Liver (tissue), 9 donors: Measurements from ENCODE around the gene TTBK1. TPM values are rescaled to one million over a fixed set of nuclear protein-coding genes. Genes with fewer than 3 reads are reported as not detected.

Experiments
- DNase-seq: peaks from one replicate; pipeline ENCODE4 v3.0.0-alpha.2; 2017; ENCODE audit warnings: low spot score
- H3K27ac ChIP-seq, 2 donors: one replicate each; pipeline ENCODE4 v1.7.0; 2013; ENCODE audit warnings: inconsistent platforms in 2 of 2, low read length in 2 of 2, control low read depth in 1 of 2, low read depth in 1 of 2, mild to moderate bottlenecking in 1 of 2
- H3K27me3 ChIP-seq, 4 donors: one replicate each; pipeline versions ENCODE4 v1.6.1 to v1.7.0; 2013; ENCODE audit warnings: low read length in 3 of 4, inconsistent platforms in 1 of 4, mild to moderate bottlenecking in 1 of 4, moderate library complexity in 1 of 4; ENCODE audit not compliant: control insufficient read depth in 4 of 4, insufficient read depth in 4 of 4
- H3K36me3 ChIP-seq, 4 donors: one replicate each; pipeline versions ENCODE4 v1.6.1 to v1.7.0; 2013; ENCODE audit warnings: low read length in 3 of 4, mild to moderate bottlenecking in 3 of 4, low read depth in 1 of 4, moderate library complexity in 1 of 4; ENCODE audit not compliant: control insufficient read depth in 4 of 4, insufficient read depth in 3 of 4
- H3K4me1 ChIP-seq, 4 donors: one replicate each; pipeline versions ENCODE4 v1.6.1 to v1.7.0; 2013; ENCODE audit warnings: low read length in 3 of 4, mild to moderate bottlenecking in 3 of 4, moderate library complexity in 1 of 4; ENCODE audit not compliant: control insufficient read depth in 4 of 4, insufficient read depth in 4 of 4
- H3K4me3 ChIP-seq, 3 donors: one replicate each; pipeline versions ENCODE4 v1.6.1 to v1.7.0; 2013; ENCODE audit warnings: low read length in 3 of 3, control low read depth in 1 of 3, low read depth in 1 of 3, mild to moderate bottlenecking in 1 of 3
- H3K9ac ChIP-seq, 2 donors: one replicate each; pipeline ENCODE4 v1.7.0; 2013; ENCODE audit warnings: low read length in 2 of 2, mild to moderate bottlenecking in 2 of 2, moderate library complexity in 2 of 2, control low read depth in 1 of 2, low read depth in 1 of 2
- H3K9me3 ChIP-seq, 4 donors: one replicate each; pipeline versions ENCODE4 v1.6.1 to v1.7.0; 2013; ENCODE audit warnings: low read length in 3 of 4; ENCODE audit not compliant: control insufficient read depth in 4 of 4
- ATF3 ChIP-seq: IDR thresholded peaks from 2 replicates; pipeline ENCODE4 v1.6.1; 2016; ENCODE audit warnings: antibody characterized with exemption
- CTCF ChIP-seq: fragments of 150-350 bp; IDR thresholded peaks from 2 replicates; pipeline ENCODE4 v1.5.1; 2017; ENCODE audit warnings: improper control_type of control experiment, low read depth, low read length; ENCODE audit not compliant: missing input control
- EGR1 ChIP-seq, 2 donors: IDR thresholded peaks; 2 replicates each; pipeline ENCODE4 v1.6.1; 2016 to 2018; ENCODE audit warnings: antibody characterized with exemption in 2 of 2, low read depth in 2 of 2
- FOXA1 ChIP-seq: IDR thresholded peaks from 2 replicates; pipeline ENCODE4 v1.6.1; 2016; ENCODE audit warnings: antibody characterized with exemption
- FOXA2 ChIP-seq: IDR thresholded peaks from 2 replicates; pipeline ENCODE4 v1.6.1; 2016; ENCODE audit warnings: antibody characterized with exemption
- GABPA ChIP-seq, 2 donors: IDR thresholded peaks in 1 of 2; conservative IDR thresholded peaks in 1 of 2; 2 replicates each; pipeline ENCODE4 v1.6.1; 2016; ENCODE audit warnings: antibody characterized with exemption in 2 of 2, mild to moderate bottlenecking in 1 of 2, moderate library complexity in 1 of 2
- HNF4A ChIP-seq, 2 donors: conservative IDR thresholded peaks; 2 replicates each; pipeline ENCODE4 v1.6.1; 2016; ENCODE audit warnings: antibody characterized with exemption in 2 of 2, mild to moderate bottlenecking in 2 of 2
- HNF4G ChIP-seq: IDR thresholded peaks from 2 replicates; pipeline ENCODE4 v1.6.1; 2016; ENCODE audit warnings: antibody characterized with exemption
- JUND ChIP-seq, 2 donors: IDR thresholded peaks; 2 replicates each; pipeline ENCODE4 v1.6.1; 2016; ENCODE audit warnings: antibody characterized with exemption in 2 of 2
- MAX ChIP-seq: IDR thresholded peaks from 2 replicates; pipeline ENCODE4 v1.6.1; 2016; ENCODE audit warnings: antibody characterized with exemption
- NR2F2 ChIP-seq: IDR thresholded peaks from 2 replicates; pipeline ENCODE4 v1.6.1; 2016; ENCODE audit warnings: antibody characterized with exemption
- RAD21 ChIP-seq, 2 donors: IDR thresholded peaks; 2 replicates each; pipeline ENCODE4 v1.6.1; 2016; ENCODE audit warnings: antibody characterized with exemption in 2 of 2, mild to moderate bottlenecking in 2 of 2
- REST ChIP-seq: IDR thresholded peaks from 2 replicates; pipeline ENCODE4 v1.6.1; 2016; ENCODE audit warnings: antibody characterized with exemption, mild to moderate bottlenecking
- RXRA ChIP-seq, 2 donors: IDR thresholded peaks; 2 replicates each; pipeline ENCODE4 v1.6.1; 2017 to 2018; ENCODE audit warnings: antibody characterized with exemption in 2 of 2, mild to moderate bottlenecking in 1 of 2
- SP1 ChIP-seq: IDR thresholded peaks from 2 replicates; pipeline ENCODE4 v1.6.1; 2018; ENCODE audit warnings: antibody characterized with exemption, mild to moderate bottlenecking
- TAF1 ChIP-seq: conservative IDR thresholded peaks from 2 replicates; pipeline ENCODE4 v1.6.1; 2016; ENCODE audit warnings: antibody characterized with exemption, mild to moderate bottlenecking
- YY1 ChIP-seq: IDR thresholded peaks from 2 replicates; pipeline ENCODE4 v1.6.1; 2016; ENCODE audit warnings: antibody characterized with exemption, mild to moderate bottlenecking
- ZBTB33 ChIP-seq: IDR thresholded peaks from 2 replicates; pipeline ENCODE4 v1.6.1; 2016; ENCODE audit warnings: antibody characterized with exemption
- WGBS: extraction: QIAGEN DNeasy Blood & Tissue Kit; methylation state at CpG from one replicate; pipeline ENCODE4 v1.1.7; 2013; 5-methylcytosine and 5-hydroxymethylcytosine counted together
- polyA plus RNA-seq, 2 donors: library from polyadenylated mRNA; stranded (reverse) in 1 of 2; unstranded in 1 of 2; fragments of 200-250 nt in 1 of 2; fragments of >200 nt in 1 of 2; fragmentation: Nextera tagmentation in 1 of 2; extraction: Ambion mirVana in 1 of 2; gene quantifications; one replicate each; pipeline versions ENCODE4 v1.2.1 to v1.2.3, GENCODE V29; 2013 to 2015
- total RNA-seq, 2 donors: library from RNA; depleted of rRNA; stranded (reverse); fragments of >200 nt; gene quantifications; one replicate each; pipeline ENCODE4 v1.2.3, GENCODE V29; 2014
- donor health status: healthy.
- donor health status: healthy.
- donor health status: healthy.
- donor health status: healthy.
- donor health status: healthy.

Gene TTBK1
- total and polyA plus RNA-seq, 4 donors, result 0.14 to 1.2 (median 0.44) TPM

DNA sequence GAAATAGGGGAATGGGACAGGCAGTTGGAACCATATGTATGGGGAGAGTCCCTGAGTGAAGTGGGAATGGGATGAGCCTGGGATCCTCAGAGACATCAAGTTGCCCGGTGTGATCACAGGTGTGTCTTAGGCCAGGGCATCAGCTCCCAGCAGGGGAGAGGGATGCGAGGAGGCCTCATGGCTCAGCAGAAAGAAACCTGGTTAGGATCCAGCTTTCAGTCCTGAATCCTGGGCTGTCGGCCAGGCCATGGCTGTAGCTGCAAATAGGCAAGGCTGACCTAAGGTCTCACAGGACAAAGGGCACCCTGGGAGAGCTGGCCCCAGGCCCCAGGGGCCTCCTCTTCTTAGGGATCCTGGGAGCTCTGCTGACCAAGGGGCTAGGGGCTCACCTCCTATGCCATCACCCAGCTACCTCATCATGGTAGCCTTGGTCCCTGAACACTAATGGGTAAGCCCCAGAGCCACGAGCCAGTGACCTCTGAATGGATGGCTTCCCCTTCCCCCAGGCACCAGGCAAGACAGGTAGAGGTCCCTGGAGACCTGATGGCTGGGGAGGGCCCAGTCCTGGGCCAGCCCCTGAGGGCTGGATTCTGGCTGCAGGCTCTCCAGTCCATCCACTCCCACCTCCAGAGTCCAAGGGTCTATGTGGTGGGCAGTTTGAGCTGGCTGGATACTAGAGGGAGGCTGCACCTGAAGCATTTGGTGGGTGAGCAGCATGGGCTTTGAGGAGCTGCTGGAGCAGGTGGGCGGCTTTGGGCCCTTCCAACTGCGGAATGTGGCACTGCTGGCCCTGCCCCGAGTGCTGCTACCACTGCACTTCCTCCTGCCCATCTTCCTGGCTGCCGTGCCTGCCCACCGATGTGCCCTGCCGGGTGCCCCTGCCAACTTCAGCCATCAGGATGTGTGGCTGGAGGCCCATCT lies 54.6 kb downstream of the TTBK1 start, which contains the start of gene SLC22A7:
Gene SLC22A7 (plus strand): TSS at position 617 of the 921 bp plus-strand sequence. CDS start 99 bp downstream, at position 716.
- Histone ChIP-seq H3K9me3 (no peaks in the 10 kb centered on the region), H3K27me3 (no peaks in the 10 kb centered on the region), H3K4me3 (peak within 1 kb of the TSS; percentile 76 to 94 (median 93)), H3K27ac (peak within 1 kb of the TSS; percentile 81 to 85), H3K9ac (peak within 1 kb of the TSS; percentile 87 to 98), H3K36me3 (peaks cover 5 to 6% (median 5%) of the 10 kb centered on the region in 4 donors), H3K4me1 (peaks cover 6 to 54% (median 41%) of the 10 kb centered on the region in 4 donors)
- TF ChIP-seq FOXA1 (no peak), GABPA (IDR thresholded peaks at IDR 0.05 in 1 of 2, conservative IDR thresholded peaks at IDR 0.05 in 1 of 2) (no peak), TAF1 (peak; percentile 92), RAD21 (IDR thresholded peaks at IDR 0.05) (peak; percentile 50 to 59), HNF4G (peak; percentile 73), SP1 (peak; percentile 93), EGR1 (IDR thresholded peaks at IDR 0.05; ENCODE audit: low read depth in 2 of 2) (peak; percentile 15 to 17), FOXA2 (no peak), NR2F2 (peak; percentile 82), HNF4A (conservative IDR thresholded peaks at IDR 0.05) (peak; percentile 94 to 97), YY1 (peak; percentile 85), ATF3 (peak; percentile 33), CTCF (no peak), JUND (IDR thresholded peaks at IDR 0.05) (peak; percentile 26 to 52), ZBTB33 (peak; percentile 75), RXRA (IDR thresholded peaks at IDR 0.05) (peak; percentile 90), REST (peak; percentile 82), MAX (peak; percentile 80)
- 24% methylated on average over 10 of the region's 10 CpGs for WGBS
- DNase-seq, result peak; percentile 69
